Activated T-cell treated with anti-CD3 and anti-CD28 coated beads for 24 hours (primary cell): ENCODE data around the gene GALNT18.

Source experiments
- DNase-seq: peaks from one replicate; pipeline ENCODE4 v3.0.0-alpha.2; 2020; ENCODE audit warnings: low read depth

The GALNT18 gene

GRCh38 chr11:11586465-11586864 is 35.3 kb downstream of the GALNT18 start:
- DNase-seq, result no peak

- DNase-seq, result no peak
These were observed 36.9 kb downstream of the GALNT18 start for GRCh38 chr11:11584937-11585336.

DNA sequence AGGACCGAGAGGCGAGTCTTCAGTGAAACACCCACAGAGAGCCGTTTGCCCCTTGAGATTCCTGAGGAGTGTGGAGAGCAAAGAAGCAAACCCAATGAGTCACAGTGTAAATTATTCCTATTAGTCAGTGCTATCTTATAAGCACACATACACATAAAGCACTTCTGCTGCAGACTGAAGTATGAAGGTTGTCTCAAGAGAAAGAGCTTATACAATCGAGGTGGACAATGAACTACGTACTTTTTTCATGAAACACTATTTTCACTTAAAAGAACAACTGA is 37.3 kb downstream of the GALNT18 start:
- no peak for DNase-seq

- no peak for DNase-seq
These were observed 37.8 kb downstream of the GALNT18 start for GRCh38 chr11:11583801-11584529.

GRCh38 chr11:11582011-11582701 is 39.6 kb downstream of the GALNT18 start:
- no peak for DNase-seq

- no peak for DNase-seq
These were observed 40.3 kb downstream of the GALNT18 start for GRCh38 chr11:11581481-11581880.

GRCh38 chr11:11580841-11581411 is 40.9 kb downstream of the GALNT18 start:
- DNase-seq, result no peak

- DNase-seq, result no peak
These were observed 41.8 kb downstream of the GALNT18 start for GRCh38 chr11:11580012-11580411.

GRCh38 chr11:11579012-11579988 is 42.5 kb downstream of the GALNT18 start:
- no peak for DNase-seq

DNA sequence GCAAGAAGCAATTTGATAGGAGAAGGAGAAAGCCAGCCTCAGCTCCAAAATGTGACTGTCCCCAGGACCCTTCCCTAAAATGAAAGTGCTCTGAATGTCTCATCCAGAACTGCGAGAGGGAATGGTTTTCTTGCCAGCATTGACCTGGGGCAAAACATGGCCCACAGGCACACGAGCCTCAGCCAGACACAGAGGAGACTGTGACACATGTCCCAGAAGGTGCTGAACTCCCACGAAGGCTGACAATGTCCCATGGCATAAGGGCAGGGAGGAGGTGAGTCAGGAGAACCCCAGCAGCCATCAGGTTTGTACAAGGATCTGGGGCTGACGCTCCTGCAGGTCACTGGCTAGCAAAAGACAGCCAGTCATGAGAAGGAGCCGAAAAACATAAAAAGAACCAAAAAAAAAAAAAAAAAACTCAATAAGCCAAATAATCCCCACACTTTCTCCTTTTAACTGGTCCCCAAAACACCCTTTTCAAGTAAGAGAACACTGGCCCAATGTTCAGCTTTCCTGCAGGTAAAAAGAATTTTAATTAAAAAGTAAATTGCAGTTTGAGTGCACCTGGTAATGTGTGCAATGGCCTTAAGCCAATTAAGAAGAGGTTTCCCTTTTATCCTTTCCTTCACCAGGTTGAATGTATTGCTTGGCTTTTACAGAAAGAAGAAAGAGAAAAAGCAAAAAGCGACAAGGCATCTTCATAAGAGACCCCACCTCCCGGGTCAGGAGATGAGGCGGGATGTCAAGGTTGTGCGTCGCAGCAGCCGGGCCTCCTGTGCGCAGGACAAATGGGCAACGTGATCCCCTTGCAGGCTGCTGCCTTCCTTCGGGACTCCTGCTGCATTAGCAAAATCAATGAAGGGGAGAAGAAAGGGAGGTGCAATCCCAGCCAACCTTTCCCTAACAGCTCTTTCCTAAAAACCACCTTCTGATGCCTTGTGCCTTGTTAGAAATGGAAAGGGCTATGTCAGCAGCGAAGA is 43.6 kb downstream of the GALNT18 start:
- no peak for DNase-seq

- no peak for DNase-seq
These were observed 44.5 kb downstream of the GALNT18 start for GRCh38 chr11:11577251-11577855.

GRCh38 chr11:11574373-11575287 is 47.2 kb downstream of the GALNT18 start:
- no peak for DNase-seq

GRCh38 chr11:11572386-11572785 is 49.4 kb downstream of the GALNT18 start:
- DNase-seq, result no peak

- no peak for DNase-seq
These were observed 49.9 kb downstream of the GALNT18 start for GRCh38 chr11:11571893-11572292.

GRCh38 chr11:11570823-11571222 is 51.0 kb downstream of the GALNT18 start:
- DNase-seq, result no peak

DNA sequence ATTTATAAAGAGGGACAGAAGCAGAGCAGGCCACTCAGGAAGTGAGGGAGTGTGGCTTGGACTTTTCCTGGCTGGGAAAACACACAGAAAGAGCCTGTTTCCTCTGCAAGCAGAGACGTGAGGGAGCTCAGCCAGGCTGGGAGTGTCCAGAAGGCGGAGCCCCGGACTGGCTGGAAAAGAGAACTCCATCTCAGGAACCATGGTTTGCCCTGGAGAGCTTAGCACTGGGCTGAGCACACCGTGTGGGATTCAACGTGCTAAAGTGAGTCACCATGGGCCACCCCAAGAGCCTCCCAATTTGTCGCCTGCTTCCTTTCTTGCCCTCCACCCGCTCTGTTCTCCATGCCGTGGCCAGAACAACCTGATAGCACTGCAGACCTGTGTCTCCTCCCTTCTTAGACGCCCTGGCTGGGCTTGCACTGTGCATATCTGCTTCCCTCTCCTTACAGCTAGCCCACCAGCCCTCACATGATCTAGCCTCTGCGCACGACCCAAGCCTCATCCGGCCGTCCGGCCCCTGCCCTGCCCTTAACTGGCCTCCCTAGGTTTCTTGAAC is 51.8 kb downstream of the GALNT18 start:
- DNase-seq, result no peak

DNA sequence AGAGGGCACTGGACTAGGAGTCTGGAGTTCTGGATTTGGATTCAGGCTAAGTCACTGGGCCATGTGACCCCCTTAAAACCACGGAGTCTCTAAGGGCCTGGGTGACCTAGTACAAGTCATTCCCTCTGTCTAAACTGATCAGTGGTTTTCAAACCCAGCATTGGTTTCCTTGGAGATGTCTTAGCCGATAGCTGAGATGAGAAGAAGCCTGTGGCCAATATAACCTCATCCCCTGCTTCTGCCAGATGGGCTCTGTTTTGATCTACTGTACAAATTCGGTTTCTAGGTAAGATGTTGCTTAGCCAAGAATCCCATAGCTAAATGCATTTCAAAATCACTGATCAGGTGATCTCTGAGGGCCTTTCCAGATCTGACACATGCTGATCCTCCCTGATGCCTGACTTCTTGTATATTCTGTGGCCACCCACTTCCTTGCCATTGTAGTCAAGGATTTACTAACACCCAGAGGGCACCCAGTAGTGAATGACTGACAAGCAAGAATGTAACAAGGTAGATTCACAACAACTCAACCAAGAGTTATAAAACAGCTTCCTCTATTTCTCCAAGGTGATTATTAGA is 53.1 kb downstream of the GALNT18 start:
- no peak for DNase-seq

DNA sequence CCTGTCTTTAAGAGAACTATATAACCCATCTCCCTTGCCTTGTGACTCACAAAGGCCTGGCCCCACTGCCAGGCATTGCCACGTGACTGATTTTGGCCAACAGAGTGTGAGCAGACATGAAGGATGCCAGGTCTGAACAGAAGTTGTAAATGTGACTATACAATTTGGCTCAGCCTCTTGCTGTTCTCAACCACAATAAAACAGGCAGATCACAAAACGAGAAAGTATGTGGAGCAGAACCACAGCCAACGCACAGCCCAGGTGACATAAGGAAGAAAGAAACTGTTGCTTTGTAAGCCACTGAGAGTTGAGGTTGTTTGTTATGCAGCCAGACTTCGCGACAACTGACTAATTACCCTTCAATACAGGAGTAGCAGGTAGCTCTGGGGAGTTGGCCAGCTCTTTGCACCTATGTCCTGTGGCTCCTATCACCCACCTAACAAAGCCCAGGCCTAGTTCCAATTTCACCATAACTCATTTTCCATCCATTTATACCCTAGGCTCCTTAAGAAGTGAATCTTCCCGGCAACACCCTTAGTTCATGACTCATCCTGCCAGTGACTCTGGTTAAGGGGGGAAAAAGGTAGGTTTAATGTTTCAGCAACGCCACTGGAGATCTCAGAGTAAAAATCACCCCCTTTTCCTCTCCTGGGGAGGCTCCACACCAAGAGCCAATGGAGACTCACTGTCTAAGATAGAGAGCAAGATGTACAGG is 53.7 kb downstream of the GALNT18 start:
- no peak for DNase-seq
